Stomach smooth muscle (tissue), 2 donors: ENCODE results near the gene METRNL.
"Not testable (repeated sequence)": the region's sequence is repeated elsewhere in the genome, so short reads cannot be mapped to it uniquely, and the experiment has no call there.

Experiments used
- H3K27ac ChIP-seq: one replicate; pipeline ENCODE4 v1.7.0; 2013; ENCODE audit warnings: mild to moderate bottlenecking, low read length, inconsistent platforms
- H3K27me3 ChIP-seq, 2 donors: one replicate each; pipeline ENCODE4 v1.7.0; 2013; ENCODE audit warnings: low read length in 2 of 2; ENCODE audit not compliant: insufficient read depth in 2 of 2, control insufficient read depth in 1 of 2
- H3K36me3 ChIP-seq, 2 donors: one replicate each; pipeline ENCODE4 v1.7.0; 2013; ENCODE audit warnings: low read length in 2 of 2; ENCODE audit not compliant: control insufficient read depth in 2 of 2, insufficient read depth in 2 of 2
- H3K4me1 ChIP-seq: one replicate; pipeline ENCODE4 v1.7.0; 2013; ENCODE audit warnings: low read length; ENCODE audit not compliant: control insufficient read depth, insufficient read depth
- H3K4me3 ChIP-seq, 2 donors: one replicate each; pipeline ENCODE4 v1.7.0; 2013; ENCODE audit warnings: low read length in 2 of 2
- H3K9ac ChIP-seq, 2 donors: one replicate each; pipeline ENCODE4 v1.7.0; 2013; ENCODE audit warnings: low read length in 2 of 2, mild to moderate bottlenecking in 1 of 2
- H3K9me3 ChIP-seq, 2 donors: one replicate each; pipeline ENCODE4 v1.7.0; 2013; ENCODE audit warnings: low read length in 2 of 2; ENCODE audit not compliant: control insufficient read depth in 2 of 2
- donor health status: healthy.
- donor health status: Pancreatic carcinoma.

Gene METRNL

GRCh38 chr17:83138820-83139219 lies 59.4 kb downstream of the METRNL start:
- Histone ChIP-seq H3K27ac (no peak overlapping the region), H3K4me3 (no peak overlapping the region), H3K9ac (no peak overlapping the region), H3K9me3 (peaks cover 0 to 5% of the 10 kb centered on the region in 2 donors), H3K36me3 (no peaks in the 10 kb centered on the region), H3K4me1 (no peaks in the 10 kb centered on the region), H3K27me3 (peaks cover 0 to 2% of the 10 kb centered on the region in 2 donors)

- H3K4me1 ChIP-seq, H3K36me3 ChIP-seq, H3K9ac ChIP-seq, H3K27me3 ChIP-seq, H3K9me3 ChIP-seq, H3K4me3 ChIP-seq, H3K27ac ChIP-seq: not testable (repeated sequence)
Observed at GRCh38 chr17:83139541-83140248, 60.3 kb downstream of the METRNL start.

GRCh38 chr17:83140249-83140566 lies 60.8 kb downstream of the METRNL start:
- H3K9ac ChIP-seq, H3K27ac ChIP-seq, H3K36me3 ChIP-seq, H3K9me3 ChIP-seq, H3K4me1 ChIP-seq, H3K4me3 ChIP-seq, H3K27me3 ChIP-seq: not testable (repeated sequence)

GRCh38 chr17:83142619-83143018 lies 63.2 kb downstream of the METRNL start:
- Histone ChIP-seq H3K27me3 (peaks cover 2 to 5% of the 10 kb centered on the region in 2 donors), H3K27ac (no peak overlapping the region), H3K36me3 (no peaks in the 10 kb centered on the region), H3K4me3 (no peak overlapping the region), H3K4me1 (peaks cover 4% of the 10 kb centered on the region), H3K9me3 (peaks cover 0 to 5% of the 10 kb centered on the region in 2 donors), H3K9ac (no peak overlapping the region)

GRCh38 chr17:83143817-83144231 lies 64.4 kb downstream of the METRNL start:
- Histone ChIP-seq H3K4me3 (no peak overlapping the region), H3K9me3 (peaks cover 0 to 5% of the 10 kb centered on the region in 2 donors), H3K9ac (no peak overlapping the region), H3K27ac (no peak overlapping the region), H3K4me1 (peaks cover 4% of the 10 kb centered on the region), H3K36me3 (no peaks in the 10 kb centered on the region), H3K27me3 (peaks cover 2 to 5% of the 10 kb centered on the region in 2 donors)
